IMR-90 (cell line): Measurements from ENCODE around the gene TENM4. TPM values are rescaled to one million over a fixed set of nuclear protein-coding genes. Genes with fewer than 3 reads are reported as not detected.

ENCODE experiments used
- ATAC-seq: fragments of 200-7000 bp; cut with Tn5 transposase; 2 replicates; pipeline ENCODE4 v1.9.1; 2020; ENCODE audit warnings: low read depth, mild to moderate bottlenecking, moderate library complexity
- BruUV-seq: library from RNA; stranded (reverse); fragments of 400-500 nt; replicated peaks from 2 replicates; lab custom pipeline; 2021; lab: Mats Ljungman, UMichigan
- CTCF ChIA-PET: fragments of 300-600 bp; formaldehyde crosslinking; extraction: SDS; loops from one replicate; lab custom pipeline; 2021; ENCODE audit warnings: antibody characterized with exemption; lab: Yijun Ruan, JAX
- POLR2A ChIA-PET: fragments of 300-600 bp; sonication (Branson Sonifier 250); formaldehyde crosslinking; loops from one replicate; lab custom pipeline; 2022; ENCODE audit warnings: antibody characterized with exemption; ENCODE audit not compliant: unreplicated experiment; lab: Charles Lee
- DNase-seq: peaks from one replicate; pipeline ENCODE4 v3.0.0; 2013
- H2AFZ ChIP-seq: replicated peaks from 2 replicates; pipeline ENCODE3; 2013; ENCODE audit warnings: low read length, mild to moderate bottlenecking; ENCODE audit not compliant: poor library complexity
- H2AK5ac ChIP-seq: 2 replicates; pipeline ENCODE4 v1.6.1; 2013; ENCODE audit warnings: low read depth, low read length, inconsistent platforms
- H2AK9ac ChIP-seq: replicated peaks from 2 replicates; pipeline ENCODE3; 2013; ENCODE audit warnings: mild to moderate bottlenecking, low read depth, low read length, moderate library complexity; ENCODE audit not compliant: poor library complexity
- H2BK120ac ChIP-seq: 2 replicates; pipeline ENCODE4 v1.6.1; 2013; ENCODE audit warnings: low read depth, low read length, inconsistent platforms
- H2BK15ac ChIP-seq: 3 replicates; pipeline ENCODE4 v1.6.1; 2013; ENCODE audit warnings: low read depth, low read length, inconsistent platforms
- H2BK20ac ChIP-seq: 2 replicates; pipeline ENCODE4 v1.6.1; 2013; ENCODE audit warnings: low read depth, mild to moderate bottlenecking, inconsistent platforms, low read length, moderate library complexity
- H2BK5ac ChIP-seq: 2 replicates; pipeline ENCODE4 v1.6.1; 2013; ENCODE audit warnings: mild to moderate bottlenecking, low read depth, low read length, inconsistent platforms; ENCODE audit not compliant: poor library complexity, severe bottlenecking
- H3K14ac ChIP-seq: replicated peaks from 2 replicates; pipeline ENCODE4 v1.6.1; 2013; ENCODE audit warnings: low read depth, low read length, inconsistent platforms
- H3K18ac ChIP-seq: 2 replicates; pipeline ENCODE4 v1.6.1; 2013; ENCODE audit warnings: low read depth, low read length, control low read depth
- H3K23ac ChIP-seq: 2 replicates; pipeline ENCODE4 v1.6.1; 2013; ENCODE audit warnings: low read depth, low read length, inconsistent platforms
- H3K27ac ChIP-seq: 2 replicates; pipeline ENCODE4 v1.5.1; 2013; ENCODE audit warnings: mild to moderate bottlenecking, control low read depth, low read length; ENCODE audit not compliant: insufficient read depth
- H3K27me3 ChIP-seq: 2 replicates; pipeline ENCODE4 v1.6.1; 2013; ENCODE audit warnings: low read length; ENCODE audit not compliant: control insufficient read depth, insufficient read depth
- H3K36me3 ChIP-seq: 2 replicates; pipeline ENCODE4 v1.6.1; 2013; ENCODE audit warnings: low read length, mixed read lengths; ENCODE audit not compliant: control insufficient read depth, insufficient read depth
- H3K4ac ChIP-seq: 2 replicates; pipeline ENCODE4 v1.6.1; 2013; ENCODE audit warnings: low read depth, low read length, inconsistent platforms
- H3K4me1 ChIP-seq: 2 replicates; pipeline ENCODE4 v1.6.1; 2013; ENCODE audit warnings: low read length, mixed read lengths; ENCODE audit not compliant: control insufficient read depth, insufficient read depth
- H3K4me2 ChIP-seq: 2 replicates; pipeline ENCODE4 v1.6.1; 2013; ENCODE audit warnings: low read depth, mild to moderate bottlenecking, control low read depth, low read length, moderate library complexity
- H3K4me3 ChIP-seq: 2 replicates; pipeline ENCODE4 v1.5.1; 2013; ENCODE audit warnings: low read depth, mild to moderate bottlenecking, control low read depth, low read length, moderate library complexity; ENCODE audit not compliant: insufficient read depth
- H3K56ac ChIP-seq: 2 replicates; pipeline ENCODE4 v1.6.1; 2013; ENCODE audit warnings: low read length, inconsistent platforms; ENCODE audit not compliant: insufficient read depth; ENCODE audit errors: extremely low read depth
- H3K79me1 ChIP-seq, 2 experiments: 2 replicates each; pipeline ENCODE4 v1.6.1; 2013; ENCODE audit warnings: low read length in 2 of 2, inconsistent platforms in 1 of 2, low read depth in 1 of 2
- H3K9ac ChIP-seq: 2 replicates; pipeline ENCODE4 v1.6.1; 2013; ENCODE audit warnings: low read depth, low read length, control low read depth
- H3K9me1 ChIP-seq: 2 replicates; pipeline ENCODE4 v1.6.1; 2013; ENCODE audit warnings: low read length, inconsistent platforms; ENCODE audit not compliant: insufficient read depth
- H3K9me3 ChIP-seq: 2 replicates; pipeline ENCODE4 v1.6.1; 2013; ENCODE audit warnings: low read length; ENCODE audit not compliant: control insufficient read depth, insufficient read depth
- H4K20me1 ChIP-seq: 2 replicates; pipeline ENCODE4 v1.6.1; 2013; ENCODE audit warnings: low read length, inconsistent platforms; ENCODE audit not compliant: insufficient read depth
- H4K5ac ChIP-seq: 2 replicates; pipeline ENCODE4 v1.6.1; 2013; ENCODE audit warnings: mild to moderate bottlenecking, low read depth, low read length, control low read depth
- H4K8ac ChIP-seq, 2 experiments: 2 replicates each; pipeline ENCODE4 v1.6.1; 2013; ENCODE audit warnings: low read depth in 2 of 2, low read length in 2 of 2, control low read depth in 1 of 2, inconsistent platforms in 1 of 2
- H4K91ac ChIP-seq: 2 replicates; pipeline ENCODE4 v1.6.1; 2013; ENCODE audit warnings: low read depth, low read length, inconsistent platforms; ENCODE audit not compliant: insufficient read depth
- FOS ChIP-seq: fragments of 150-350 bp; IDR thresholded peaks from 2 replicates; pipeline ENCODE4 v1.6.1; 2016; ENCODE audit warnings: low read depth, low read length
- MAFK ChIP-seq: IDR thresholded peaks from 2 replicates; pipeline ENCODE4 v1.6.1; 2012; ENCODE audit warnings: low read depth, low read length, improper control_type of control experiment
- RCOR1 ChIP-seq: IDR thresholded peaks from 2 replicates; pipeline ENCODE4 v1.6.1; 2012; ENCODE audit warnings: mild to moderate bottlenecking, low read length, improper control_type of control experiment; ENCODE audit not compliant: insufficient replicate concordance
- RFX5 ChIP-seq: IDR thresholded peaks from 2 replicates; pipeline ENCODE4 v1.8.0; 2012; ENCODE audit warnings: low read depth, mild to moderate bottlenecking, low read length, moderate library complexity
- SMC3 ChIP-seq: fragments of 150-350 bp; IDR thresholded peaks from 2 replicates; pipeline ENCODE4 v1.6.1; 2016; ENCODE audit warnings: low read depth, mild to moderate bottlenecking, antibody characterized with exemption, low read length, moderate library complexity
- WGBS, 2 experiments: methylation state at CpG; one replicate each; pipeline versions ENCODE4 v1.1.5 to v1.1.7; 2013; ENCODE audit warnings: missing lambda C conversion rate in 2 of 2; ENCODE audit not compliant: insufficient read length in 1 of 2; ENCODE audit errors: extremely low coverage in 2 of 2; 5-methylcytosine and 5-hydroxymethylcytosine counted together
- dilution Hi-C: fragments of 300-500 bp; cut with HindIII; formaldehyde crosslinking; loops from one replicate; pipeline ENCODE4 v1.14.3; 2018; ENCODE audit warnings: low sequenced_read_pairs; ENCODE audit not compliant: unreplicated experiment
- in situ Hi-C: fragments of 300-500 bp; cut with MboI; formaldehyde crosslinking; loops from 3 replicates; pipeline ENCODE4 v1.14.3; 2019; ENCODE audit warnings: low sequenced_read_pairs, inconsistent platforms, mixed read lengths
- intact Hi-C: fragments of 100-400 bp; cut with micrococcal nuclease; formaldehyde crosslinking; loops from 2 replicates; pipeline ENCODE4 v1.10.0; 2022
- polyA plus RNA-seq, 3 experiments: library from polyadenylated mRNA; depleted of rRNA; stranded (reverse); fragments of >200 nt; gene quantifications; 2 replicates each; pipeline ENCODE4 v1.2.3, GENCODE V29; 2012; ENCODE audit warnings: low replicate concordance in 1 of 3
- total RNA-seq: library from RNA; depleted of rRNA; stranded (reverse); fragments of >200 nt; gene quantifications from 2 replicates; pipeline ENCODE4 v1.2.3, GENCODE V29; 2012
- TF ChIP-seq, protein P1 (sequence below): conservative IDR thresholded peaks from 2 replicates; pipeline ENCODE4 v1.5.1; 2012; ENCODE audit warnings: mild to moderate bottlenecking, low read depth, low read length, improper control_type of control experiment

TENM4 gene
- total and polyA plus RNA-seq, 2 of the 4 experiments (the other 2 are of a cell fraction), result 7.4 to 9.0 TPM

GRCh38 chr11:79374727-79375126, 66.1 kb downstream of the TENM4 start:
- Histone ChIP-seq H3K9me1 (no peaks in the 10 kb centered on the region), H2BK120ac (no peak overlapping the region), H2AFZ (no peak overlapping the region), H2BK20ac (no peak overlapping the region), H3K4me2 (no peak overlapping the region), H4K5ac (no peak overlapping the region), H3K4ac (no peak overlapping the region), H3K9ac (no peak overlapping the region), H3K18ac (no peak overlapping the region), H3K79me1 (peaks cover 3 to 8% of the 10 kb centered on the region in 2 experiments; a peak in 2 of 4 replicates), H3K9me3 (peaks cover 5% of the 10 kb centered on the region), H2AK5ac (no peak overlapping the region), H4K91ac (no peak overlapping the region), H3K14ac (no peak overlapping the region), H2AK9ac (no peak overlapping the region), H3K4me1 (no peaks in the 10 kb centered on the region), H3K27me3 (no peaks in the 10 kb centered on the region), H2BK5ac (no peak overlapping the region), H4K20me1 (0 out of 2 replicates have a peak, but pooled peaks cover 3% of the 10 kb centered on the region), H3K36me3 (no peaks in the 10 kb centered on the region), H3K56ac (no peak overlapping the region), H3K4me3 (no peak overlapping the region), H4K8ac (no peak overlapping the region), H3K23ac (no peak overlapping the region), H2BK15ac (no peak overlapping the region), H3K27ac (no peak overlapping the region)
- DNase-seq (no peak), ATAC-seq (no peak)
- TF ChIP-seq FOS, result no peak
- no peak for TF ChIP-seq RCOR1
- TF ChIP-seq RFX5, result no peak
- TF ChIP-seq, protein P1, sequence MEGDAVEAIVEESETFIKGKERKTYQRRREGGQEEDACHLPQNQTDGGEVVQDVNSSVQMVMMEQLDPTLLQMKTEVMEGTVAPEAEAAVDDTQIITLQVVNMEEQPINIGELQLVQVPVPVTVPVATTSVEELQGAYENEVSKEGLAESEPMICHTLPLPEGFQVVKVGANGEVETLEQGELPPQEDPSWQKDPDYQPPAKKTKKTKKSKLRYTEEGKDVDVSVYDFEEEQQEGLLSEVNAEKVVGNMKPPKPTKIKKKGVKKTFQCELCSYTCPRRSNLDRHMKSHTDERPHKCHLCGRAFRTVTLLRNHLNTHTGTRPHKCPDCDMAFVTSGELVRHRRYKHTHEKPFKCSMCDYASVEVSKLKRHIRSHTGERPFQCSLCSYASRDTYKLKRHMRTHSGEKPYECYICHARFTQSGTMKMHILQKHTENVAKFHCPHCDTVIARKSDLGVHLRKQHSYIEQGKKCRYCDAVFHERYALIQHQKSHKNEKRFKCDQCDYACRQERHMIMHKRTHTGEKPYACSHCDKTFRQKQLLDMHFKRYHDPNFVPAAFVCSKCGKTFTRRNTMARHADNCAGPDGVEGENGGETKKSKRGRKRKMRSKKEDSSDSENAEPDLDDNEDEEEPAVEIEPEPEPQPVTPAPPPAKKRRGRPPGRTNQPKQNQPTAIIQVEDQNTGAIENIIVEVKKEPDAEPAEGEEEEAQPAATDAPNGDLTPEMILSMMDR, result no peak
- no peak for TF ChIP-seq SMC3
- TF ChIP-seq MAFK, result no peak
- in situ Hi-C loops, result no loop called here
- ChIA-PET CTCF (interaction anchor here (1.5 kb wide), 1 partner anchor 26 kb away, joined by 3 read pairs; no protein-coding TSS in a partner anchor), POLR2A (no interaction called here)
- dilution Hi-C loops, result no loop called here
- intact Hi-C loops, result no loop called here
- no TSS peak for BruUV-seq
- WGBS, 2 experiments, result 100% methylated on average over 1 of the region's 7 CpGs; no CpG with 5 or more reads in 1 of the 2 experiments
